22Rv1 (cell line): Measurements from ENCODE around the gene BEND3.

Source experiments
- H3K27ac ChIP-seq: fragments of 450-650 bp; 2 replicates; pipeline ENCODE4 v1.5.1; 2017
- ZFX ChIP-seq: fragments of 450-650 bp; IDR thresholded peaks from 2 replicates; pipeline ENCODE4 v1.6.1; 2017; ENCODE audit warnings: antibody characterized with exemption, borderline replicate concordance
- TF ChIP-seq, protein P1 (sequence below): fragments of 450-650 bp; IDR thresholded peaks from 2 replicates; pipeline ENCODE4 v1.5.1; 2017; ENCODE audit warnings: mild to moderate bottlenecking

The BEND3 gene

DNA sequence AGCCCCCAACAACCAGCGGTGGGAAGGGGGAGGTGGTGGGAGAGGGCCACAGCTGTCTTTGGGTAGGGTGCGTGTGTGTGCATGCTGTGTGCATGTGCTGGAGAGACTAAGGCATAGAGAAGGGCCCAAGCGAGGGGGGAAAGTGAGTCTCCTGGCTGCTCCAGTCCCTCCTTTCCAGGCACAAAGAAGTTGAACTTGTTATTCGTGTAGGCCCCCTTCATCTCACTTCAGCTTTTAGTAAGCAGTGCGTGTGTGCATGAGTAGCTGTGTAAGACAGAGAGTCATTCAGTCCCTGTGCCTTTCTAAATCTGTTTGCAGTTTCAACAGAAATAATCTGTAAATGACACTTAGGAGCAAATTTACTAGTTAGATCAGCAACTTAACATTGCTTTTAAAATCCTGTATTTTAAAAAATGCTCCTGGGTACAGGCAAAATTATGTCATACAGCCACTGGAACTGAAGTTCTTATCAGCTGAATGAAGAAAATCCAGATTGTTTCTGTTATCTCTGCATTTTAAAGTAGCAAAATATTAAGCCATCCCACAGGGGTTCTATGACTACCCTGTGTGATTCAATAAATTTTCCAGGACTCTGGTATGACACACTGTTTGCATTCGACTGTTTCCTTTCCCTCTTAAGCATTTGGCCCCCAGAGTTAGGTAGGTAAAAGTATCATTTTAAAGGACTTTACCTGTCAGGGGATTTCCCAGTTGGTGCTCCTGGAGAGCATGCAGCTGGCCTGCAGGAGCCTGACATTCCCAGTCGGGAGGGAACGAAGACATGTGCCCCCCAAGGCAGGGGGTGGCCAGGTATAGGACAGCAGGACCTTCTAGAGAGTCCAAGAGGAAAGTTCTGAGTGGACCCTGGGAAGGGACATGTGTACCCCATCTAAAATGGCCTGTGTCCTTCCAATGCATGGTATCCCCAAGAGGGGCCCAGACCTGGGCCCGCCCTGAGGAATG is 48.3 kb downstream of the BEND3 start:
- H3K27ac ChIP-seq = no peak overlapping the region
- TF ChIP-seq, protein P1, sequence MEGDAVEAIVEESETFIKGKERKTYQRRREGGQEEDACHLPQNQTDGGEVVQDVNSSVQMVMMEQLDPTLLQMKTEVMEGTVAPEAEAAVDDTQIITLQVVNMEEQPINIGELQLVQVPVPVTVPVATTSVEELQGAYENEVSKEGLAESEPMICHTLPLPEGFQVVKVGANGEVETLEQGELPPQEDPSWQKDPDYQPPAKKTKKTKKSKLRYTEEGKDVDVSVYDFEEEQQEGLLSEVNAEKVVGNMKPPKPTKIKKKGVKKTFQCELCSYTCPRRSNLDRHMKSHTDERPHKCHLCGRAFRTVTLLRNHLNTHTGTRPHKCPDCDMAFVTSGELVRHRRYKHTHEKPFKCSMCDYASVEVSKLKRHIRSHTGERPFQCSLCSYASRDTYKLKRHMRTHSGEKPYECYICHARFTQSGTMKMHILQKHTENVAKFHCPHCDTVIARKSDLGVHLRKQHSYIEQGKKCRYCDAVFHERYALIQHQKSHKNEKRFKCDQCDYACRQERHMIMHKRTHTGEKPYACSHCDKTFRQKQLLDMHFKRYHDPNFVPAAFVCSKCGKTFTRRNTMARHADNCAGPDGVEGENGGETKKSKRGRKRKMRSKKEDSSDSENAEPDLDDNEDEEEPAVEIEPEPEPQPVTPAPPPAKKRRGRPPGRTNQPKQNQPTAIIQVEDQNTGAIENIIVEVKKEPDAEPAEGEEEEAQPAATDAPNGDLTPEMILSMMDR = no peak
- TF ChIP-seq ZFX = no peak

DNA sequence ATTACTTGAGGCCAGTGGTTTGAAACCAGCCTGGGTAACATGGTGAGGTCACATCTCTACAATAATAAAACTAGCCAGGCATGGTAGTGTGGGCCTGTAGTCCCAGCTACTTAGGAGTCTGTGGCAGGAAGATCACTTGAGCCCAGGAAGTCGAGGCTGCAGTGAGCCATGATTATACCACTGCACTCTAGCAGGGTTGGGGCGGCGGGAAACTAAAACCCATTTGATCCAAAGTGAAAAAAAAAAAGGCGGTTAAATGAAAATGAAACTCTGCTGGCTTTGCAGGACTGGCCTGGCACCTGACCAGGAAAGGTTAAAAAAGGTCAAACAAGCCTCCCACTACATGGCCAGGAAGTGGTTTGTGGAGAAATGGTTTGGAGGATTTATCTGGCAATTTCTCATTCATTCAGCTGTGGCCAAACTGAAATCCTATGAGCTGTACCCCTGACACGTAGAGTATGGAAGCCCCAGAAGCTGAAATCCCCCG is 50.7 kb downstream of the BEND3 start:
- H3K27ac ChIP-seq = no peak overlapping the region
- TF ChIP-seq ZFX = no peak
- TF ChIP-seq, protein P1 = no peak

- TF ChIP-seq, protein P1 = no peak
- no peak for TF ChIP-seq ZFX
- H3K27ac ChIP-seq = no peak overlapping the region
These were observed 52.6 kb downstream of the BEND3 start for GRCh38 chr6:107062691-107063090.

GRCh38 chr6:107061125-107062020 is 53.9 kb downstream of the BEND3 start:
- no peak overlapping the region for H3K27ac ChIP-seq
- no peak for TF ChIP-seq ZFX
- TF ChIP-seq, protein P1 = no peak

GRCh38 chr6:107060704-107061103 is 54.6 kb downstream of the BEND3 start:
- TF ChIP-seq, protein P1 = no peak
- TF ChIP-seq ZFX = no peak
- H3K27ac ChIP-seq = no peak overlapping the region

- TF ChIP-seq ZFX = no peak
- TF ChIP-seq, protein P1 = no peak
These were observed 55.7 kb downstream of the BEND3 start for GRCh38 chr6:107059606-107060005.

More at GRCh38 chr6:107059606-107060005, 55.7 kb downstream of the BEND3 start:
- H3K27ac ChIP-seq = no peak overlapping the region
